Superior temporal gyrus (tissue), 1 donor: Measurements from ENCODE around the gene URGCP.

ENCODE experiments used
- DNase-seq: peaks from one replicate; pipeline ENCODE4 v3.0.0-alpha.2; 2016; ENCODE audit errors: extremely low spot score

Gene URGCP

GRCh38 chr7:43872406-43873110 is 33.8 kb downstream of the URGCP start:
- peak; percentile 42 for DNase-seq

- no peak for DNase-seq
Observed at GRCh38 chr7:43871064-43871463, 35.3 kb downstream of the URGCP start.

- DNase-seq: no peak
Observed at GRCh38 chr7:43870316-43870715, 36.1 kb downstream of the URGCP start.

- DNase-seq: peak; percentile 46
Observed at GRCh38 chr7:43869867-43870240, 36.5 kb downstream of the URGCP start.

GRCh38 chr7:43869006-43869866 is 37.2 kb downstream of the URGCP start, which contains the start of gene MRPS24:
TSS of gene MRPS24 (minus strand) at chr7:43869517. CDS start at chr7:43869495, 22 bp downstream.
- DNase-seq: peak; percentile 89

- DNase-seq: peak; percentile 21
Observed at GRCh38 chr7:43868681-43869005, 37.8 kb downstream of the URGCP start.

- no peak for DNase-seq
Observed at GRCh38 chr7:43868181-43868580, 38.2 kb downstream of the URGCP start.

GRCh38 chr7:43865277-43865676 is 41.1 kb downstream of the URGCP start:
- DNase-seq: no peak

- DNase-seq: no peak
Observed at GRCh38 chr7:43864126-43864525, 42.3 kb downstream of the URGCP start.

GRCh38 chr7:43856996-43857395 is 49.4 kb downstream of the URGCP start:
- no peak for DNase-seq

- DNase-seq: no peak
Observed at GRCh38 chr7:43856316-43856715, 50.1 kb downstream of the URGCP start.

GRCh38 chr7:43855176-43855575 is 51.2 kb downstream of the URGCP start:
- no peak for DNase-seq

- DNase-seq: no peak
Observed at GRCh38 chr7:43851805-43852204, 54.6 kb downstream of the URGCP start.

GRCh38 chr7:43850348-43851116 is 55.9 kb downstream of the URGCP start:
- no peak for DNase-seq

- DNase-seq: no peak
Observed at GRCh38 chr7:43849047-43849446, 57.3 kb downstream of the URGCP start.

- no peak for DNase-seq
Observed at GRCh38 chr7:43847496-43847895, 58.9 kb downstream of the URGCP start.

- DNase-seq: no peak
Observed at GRCh38 chr7:43844662-43845061, 61.7 kb downstream of the URGCP start.

GRCh38 chr7:43844257-43844656 is 62.1 kb downstream of the URGCP start:
- DNase-seq: no peak

GRCh38 chr7:43843296-43843695 is 63.1 kb downstream of the URGCP start:
- DNase-seq: no peak

- DNase-seq: no peak
Observed at GRCh38 chr7:43838201-43838658, 68.2 kb downstream of the URGCP start.

- DNase-seq: no peak
Observed at GRCh38 chr7:43834463-43835251, 71.7 kb downstream of the URGCP start.
